H54 (cell line): Measurements from ENCODE around the gene C1GALT1.
A peak's percentile ranks its signal among the peaks of the same experiment; 100 is the strongest.
"Not testable (repeated sequence)": the region's sequence is repeated elsewhere in the genome, so short reads cannot be mapped to it uniquely, and the experiment has no call there.

ENCODE experiments used
- DNase-seq: peaks from one replicate; pipeline ENCODE4 v3.0.0; 2011; ENCODE audit warnings: low spot score, mixed read lengths; ENCODE audit not compliant: insufficient read length
- FAIRE-seq: peaks from 3 replicates; lab custom pipeline; 2011; peaks lifted over from hg19 to GRCh38; lab: Jason Lieb, UNC
- POLR2A ChIP-seq: IDR thresholded peaks from 2 replicates; pipeline ENCODE4 v1.6.1; 2011; ENCODE audit warnings: low read depth, mild to moderate bottlenecking, low read length

Gene C1GALT1

GRCh38 chr7:7221599-7222038, 39.3 kb downstream of the C1GALT1 start:
- DNase-seq (peak; percentile 28), FAIRE-seq (peak; percentile 99)
- no peak for TF ChIP-seq POLR2A

- no peak for FAIRE-seq
- DNase-seq, result no peak
- TF ChIP-seq POLR2A, result no peak
These were observed 40.9 kb downstream of the C1GALT1 start for GRCh38 chr7:7223250-7223649.

GRCh38 chr7:7226407-7226806, 44.1 kb downstream of the C1GALT1 start:
- DNase-seq (no peak), FAIRE-seq (peak; percentile 48)
- no peak for TF ChIP-seq POLR2A

GRCh38 chr7:7228472-7228871, 46.1 kb downstream of the C1GALT1 start:
- no peak for DNase-seq
- no peak for TF ChIP-seq POLR2A
- no peak for FAIRE-seq

- no peak for TF ChIP-seq POLR2A
- DNase-seq (no peak), FAIRE-seq (peak; percentile 96)
These were observed 46.6 kb downstream of the C1GALT1 start for GRCh38 chr7:7228967-7229366.

GRCh38 chr7:7231000-7231399, 48.7 kb downstream of the C1GALT1 start:
- DNase-seq (no peak), FAIRE-seq (peak; percentile 75)
- no peak for TF ChIP-seq POLR2A

- TF ChIP-seq POLR2A, result no peak
- DNase-seq (no peak), FAIRE-seq (peak; percentile 69)
These were observed 49.5 kb downstream of the C1GALT1 start for GRCh38 chr7:7231865-7232264.

GRCh38 chr7:7235347-7235746, 53.0 kb downstream of the C1GALT1 start:
- FAIRE-seq (peak; percentile 92), DNase-seq (no peak)
- TF ChIP-seq POLR2A, result no peak

- DNase-seq (no peak), FAIRE-seq (peak; percentile 6)
- no peak for TF ChIP-seq POLR2A
These were observed 53.7 kb downstream of the C1GALT1 start for GRCh38 chr7:7236041-7236440.

- no peak for TF ChIP-seq POLR2A
These were observed 55.0 kb downstream of the C1GALT1 start for GRCh38 chr7:7237201-7237977.

GRCh38 chr7:7237978-7238267, 55.6 kb downstream of the C1GALT1 start:
- DNase-seq (no peak), FAIRE-seq (no peak)
- no peak for TF ChIP-seq POLR2A

More at GRCh38 chr7:7237201-7237977, 55.0 kb downstream of the C1GALT1 start:
- DNase-seq, result no peak
- FAIRE-seq, result peak; percentile 90

- peak; percentile 61 for FAIRE-seq
- no peak for TF ChIP-seq POLR2A
- DNase-seq, result no peak
These were observed 57.0 kb downstream of the C1GALT1 start for GRCh38 chr7:7239346-7239745.

GRCh38 chr7:7242899-7243298, 60.6 kb downstream of the C1GALT1 start:
- TF ChIP-seq POLR2A, result no peak
- no peak for FAIRE-seq
- no peak for DNase-seq

- peak; percentile 6 for FAIRE-seq
- not testable (repeated sequence) for DNase-seq
These were observed 62.9 kb downstream of the C1GALT1 start for GRCh38 chr7:7245233-7245632.

- FAIRE-seq (peak; percentile 81), DNase-seq (no peak)
- TF ChIP-seq POLR2A, result no peak
These were observed 63.9 kb downstream of the C1GALT1 start for GRCh38 chr7:7246223-7246622.
